ENCODE data around the gene HAND2. TPM values are rescaled to one million over a fixed set of nuclear protein-coding genes. Genes with fewer than 3 reads are reported as not detected.

The HAND2 gene
- total and polyA plus RNA-seq, 5 experiments from 2014 or later = not detected

DNA sequence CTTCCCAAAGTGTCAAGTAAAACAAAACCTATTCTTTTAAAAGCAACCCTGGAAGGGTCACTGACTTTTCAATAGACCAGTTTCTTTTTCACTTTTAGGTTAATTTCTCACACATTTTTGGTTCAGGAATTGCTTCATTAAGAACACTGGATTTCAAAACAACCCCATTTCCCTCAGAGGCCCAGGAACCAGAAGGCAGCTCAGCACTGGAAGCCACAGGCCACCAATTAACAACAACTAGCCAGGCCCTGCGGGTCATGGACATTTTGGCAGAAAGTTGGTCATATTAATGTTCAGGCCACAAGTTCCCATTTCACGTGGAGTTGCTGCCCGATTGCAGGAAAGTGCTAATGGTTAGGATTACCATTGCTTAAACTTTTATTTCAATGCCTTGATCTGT lies 39.8 kb downstream of the HAND2 start:
- Mint-ChIP-seq H3K4me1 (peaks cover 6 to 15% (median 8%) of the 10 kb centered on the region in 4 donors), H3K4me3 (no peak overlapping the region), H3K9me3 (no peaks in the 10 kb centered on the region), H3K27me3 (peaks cover 5 to 33% (median 19%) of the 10 kb centered on the region in 5 donors), H3K36me3 (no peaks in the 10 kb centered on the region), H3K27ac (no peak overlapping the region)
- POLR2A ChIA-PET = no interaction called here
- ATAC-seq (no peak), DNase-seq (no peak)

DNA sequence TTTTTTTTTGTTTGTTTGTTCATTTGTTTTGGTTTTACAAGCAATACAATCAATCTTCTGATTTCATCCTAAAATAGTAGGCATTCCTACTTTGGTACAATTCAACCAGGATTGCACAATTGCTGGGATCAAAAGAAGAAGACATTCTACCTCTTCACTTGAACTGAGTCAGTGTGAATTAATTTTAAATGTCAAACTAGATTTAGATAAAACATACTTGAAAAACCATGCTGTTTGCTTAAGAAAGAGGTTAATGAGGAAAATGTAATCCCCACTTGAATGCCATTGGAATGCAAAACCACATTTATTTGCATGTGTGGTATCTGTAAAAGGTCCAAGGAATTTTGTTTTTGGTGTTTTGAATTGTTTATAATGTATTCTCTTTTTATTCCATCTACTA lies 40.5 kb downstream of the HAND2 start:
- Mint-ChIP-seq H3K4me3 (no peak overlapping the region), H3K36me3 (no peaks in the 10 kb centered on the region), H3K9me3 (no peaks in the 10 kb centered on the region), H3K4me1 (peaks cover 6 to 13% (median 8%) of the 10 kb centered on the region in 4 donors), H3K27me3 (peaks cover 5 to 28% (median 15%) of the 10 kb centered on the region in 5 donors), H3K27ac (no peak overlapping the region)
- DNase-seq = no peak
- no peak for ATAC-seq
- POLR2A ChIA-PET = no interaction called here

DNA sequence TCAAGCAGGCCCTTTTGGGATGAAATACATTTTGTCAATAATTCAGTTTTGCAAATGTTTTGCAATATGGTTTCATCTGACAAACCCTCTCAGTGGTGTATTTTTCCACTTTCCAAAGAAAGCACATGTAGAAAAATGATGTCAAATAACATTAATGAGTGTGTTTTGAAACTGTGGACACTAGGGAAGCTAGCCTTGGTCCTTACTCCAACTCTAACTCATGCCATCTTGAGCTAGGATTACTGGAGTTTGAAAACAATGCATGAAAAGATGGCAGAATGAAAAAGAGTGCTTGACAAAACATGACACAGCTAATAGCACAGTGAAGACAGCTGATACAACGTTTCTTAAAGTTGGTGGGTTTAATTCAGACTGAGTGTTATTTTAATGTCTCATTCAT lies 41.4 kb downstream of the HAND2 start:
- H3K9me3 Mint-ChIP-seq = no peaks in the 10 kb centered on the region
- DNase-seq = no peak
- peaks cover 2 to 5% (median 2%) of the 10 kb centered on the region in 4 donors for H3K4me1 Mint-ChIP-seq
- H3K27me3 Mint-ChIP-seq = peaks cover 3 to 21% (median 8%) of the 10 kb centered on the region in 5 donors
- no peak overlapping the region for H3K27ac Mint-ChIP-seq
- H3K4me3 Mint-ChIP-seq = no peak overlapping the region
- no peak for ATAC-seq
- H3K36me3 Mint-ChIP-seq = no peaks in the 10 kb centered on the region
- POLR2A ChIA-PET = no interaction called here

DNA sequence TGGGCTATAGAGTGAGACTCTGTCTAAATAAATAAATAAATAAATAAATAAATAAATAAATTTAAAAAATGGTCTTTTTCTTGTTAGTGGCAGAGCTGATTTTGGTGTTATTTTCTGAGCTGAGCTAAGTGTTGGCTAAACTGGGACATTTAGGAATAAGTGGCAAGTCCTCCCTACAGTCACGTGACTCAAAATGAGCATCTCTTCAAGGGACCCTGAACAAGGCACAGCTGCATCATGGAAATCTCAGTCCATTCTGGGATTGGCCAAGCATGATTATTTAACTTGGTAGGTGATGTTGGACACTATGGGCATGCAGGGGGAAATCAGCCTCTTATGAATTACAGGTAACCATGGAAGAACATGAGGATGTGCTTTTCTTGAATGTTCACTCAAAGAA lies 42.0 kb downstream of the HAND2 start:
- Mint-ChIP-seq H3K27me3 (peaks cover under 1 to 17% (median 8%) of the 10 kb centered on the region in 5 donors), H3K27ac (no peak overlapping the region), H3K9me3 (no peaks in the 10 kb centered on the region), H3K4me1 (peaks cover 2 to 5% (median 2%) of the 10 kb centered on the region in 4 donors), H3K36me3 (no peaks in the 10 kb centered on the region), H3K4me3 (no peak overlapping the region)
- ATAC-seq (no peak), DNase-seq (no peak)
- POLR2A ChIA-PET = no interaction called here

DNA sequence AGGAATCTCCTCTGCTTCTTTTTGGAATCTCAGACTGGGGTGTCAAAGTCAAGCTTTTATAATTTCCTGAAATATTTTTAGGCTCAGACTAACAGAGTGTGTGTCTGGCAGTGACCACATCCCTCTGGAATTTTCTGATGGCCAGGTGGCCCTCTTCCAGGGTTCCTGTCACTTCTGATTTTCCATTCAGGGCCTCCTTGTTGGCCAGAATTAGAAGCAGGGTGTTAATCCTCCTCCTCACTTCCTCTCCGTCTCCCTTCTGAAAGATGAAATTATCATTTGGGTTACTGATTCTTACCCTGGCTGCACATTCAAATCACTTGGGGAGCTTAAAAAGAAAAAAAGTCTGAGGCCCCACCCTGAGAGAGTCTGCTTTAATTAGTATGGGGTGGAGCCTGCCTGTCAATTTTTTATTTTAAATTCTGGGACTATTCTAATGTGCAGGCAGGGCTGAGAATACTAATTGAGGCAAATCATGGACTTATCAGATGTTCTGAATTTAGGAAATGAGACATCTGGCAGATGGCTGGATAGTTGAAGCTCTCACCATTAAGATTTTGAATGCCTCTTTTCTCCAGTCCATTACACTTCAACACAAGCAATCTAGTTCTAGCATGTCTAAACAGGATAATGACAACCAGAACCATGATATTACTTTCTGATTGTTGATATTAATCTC lies 43.2 kb downstream of the HAND2 start:
- ATAC-seq (no peak), DNase-seq (no peak)
- POLR2A ChIA-PET = no interaction called here
- H3K9me3 Mint-ChIP-seq = peaks cover 0 to 2% (median 0%) of the 10 kb centered on the region in 9 donors
- H3K36me3 Mint-ChIP-seq = no peaks in the 10 kb centered on the region
- peaks cover 0 to 2% (median 0%) of the 10 kb centered on the region in 4 donors for H3K4me1 Mint-ChIP-seq
- peaks cover 0 to 11% (median 0%) of the 10 kb centered on the region in 5 donors for H3K27me3 Mint-ChIP-seq
- H3K27ac Mint-ChIP-seq = no peak overlapping the region
- no peak overlapping the region for H3K4me3 Mint-ChIP-seq

DNA sequence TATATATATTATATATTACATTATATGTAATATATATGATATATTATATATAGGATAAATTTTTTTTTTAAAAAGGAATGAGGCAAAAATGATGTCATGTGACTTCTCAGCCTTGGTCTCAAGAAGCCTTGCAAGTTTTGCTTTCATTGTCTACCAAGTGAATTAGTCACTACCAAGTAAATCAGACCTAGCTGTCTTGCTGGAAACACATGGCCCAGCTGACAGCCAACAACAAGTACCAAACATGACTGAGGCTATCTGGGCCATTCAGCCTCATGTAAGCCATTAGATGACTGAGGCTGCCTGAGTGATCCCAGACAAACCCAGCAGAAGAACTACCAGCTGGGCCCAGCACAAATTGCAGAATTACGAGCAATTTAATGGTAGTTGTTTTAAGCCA lies 44.9 kb downstream of the HAND2 start:
- DNase-seq (no peak), ATAC-seq (no peak)
- H3K9me3 Mint-ChIP-seq = peaks cover 0 to 2% (median 0%) of the 10 kb centered on the region in 9 donors
- no peaks in the 10 kb centered on the region for H3K4me1 Mint-ChIP-seq
- no peak overlapping the region for H3K4me3 Mint-ChIP-seq
- peaks cover 0 to 4% (median 0%) of the 10 kb centered on the region in 5 donors for H3K27me3 Mint-ChIP-seq
- POLR2A ChIA-PET = no interaction called here
- H3K36me3 Mint-ChIP-seq = no peaks in the 10 kb centered on the region
- no peak overlapping the region for H3K27ac Mint-ChIP-seq

DNA sequence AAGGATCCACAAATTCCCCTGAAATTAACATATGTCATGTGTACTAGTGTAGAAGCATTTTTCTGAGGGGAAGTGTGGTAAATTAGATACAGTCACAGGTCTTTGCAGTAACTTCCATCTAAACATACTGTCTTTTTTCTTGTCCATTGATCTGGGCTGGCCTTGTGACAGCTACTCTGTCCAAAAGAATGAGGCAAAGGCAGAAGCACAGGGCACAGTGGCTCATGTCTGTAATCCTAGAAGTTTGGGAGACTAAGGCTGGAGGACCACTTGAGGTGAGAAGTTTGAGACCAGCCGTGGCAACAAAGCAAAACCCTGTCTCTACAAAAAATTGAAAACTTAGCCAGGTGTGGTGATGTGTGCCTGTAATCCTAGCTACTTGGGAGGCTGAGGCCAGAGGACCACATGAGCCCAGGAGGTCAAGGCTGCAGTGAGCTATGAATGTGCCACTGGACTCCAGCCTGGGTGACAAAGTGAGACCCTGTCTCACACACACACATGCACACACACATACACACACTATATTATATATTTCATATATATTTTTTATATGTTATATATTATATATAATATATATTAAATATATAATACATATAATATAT lies 47.6 kb downstream of the HAND2 start:
- no peaks in the 10 kb centered on the region for H3K4me1 Mint-ChIP-seq
- no peak overlapping the region for H3K4me3 Mint-ChIP-seq
- H3K27ac Mint-ChIP-seq = no peak overlapping the region
- H3K9me3 Mint-ChIP-seq = peaks cover 0 to 2% (median 0%) of the 10 kb centered on the region in 9 donors
- H3K27me3 Mint-ChIP-seq = peaks cover 0 to 3% (median 0%) of the 10 kb centered on the region in 5 donors
- no peaks in the 10 kb centered on the region for H3K36me3 Mint-ChIP-seq
- POLR2A ChIA-PET = no interaction called here
- DNase-seq = no peak
- no peak for ATAC-seq

DNA sequence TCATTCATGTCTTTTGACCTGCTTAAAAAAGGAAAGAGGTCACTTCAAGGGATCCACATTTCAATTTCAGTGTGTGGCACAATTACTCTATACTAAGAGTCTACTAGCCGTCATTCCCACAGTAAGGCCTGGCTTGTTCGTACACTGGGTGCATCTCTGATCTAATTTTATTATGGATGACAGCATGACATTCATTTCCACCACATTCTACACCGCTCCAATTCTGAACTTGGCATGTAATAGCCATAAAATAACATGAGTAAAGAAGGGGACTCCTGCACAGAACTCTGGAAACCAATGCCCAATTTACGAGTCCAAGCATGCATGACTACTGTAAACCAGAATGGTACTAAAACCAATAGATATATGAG lies 51.1 kb downstream of the HAND2 start:
- Mint-ChIP-seq H3K36me3 (no peaks in the 10 kb centered on the region), H3K9me3 (peaks cover 0 to 2% (median 0%) of the 10 kb centered on the region in 9 donors), H3K27me3 (peaks cover 0 to 5% (median 3%) of the 10 kb centered on the region in 5 donors), H3K4me1 (no peaks in the 10 kb centered on the region), H3K27ac (no peak overlapping the region), H3K4me3 (no peak overlapping the region)
- POLR2A ChIA-PET = no interaction called here
- ATAC-seq (no peak), DNase-seq (no peak)

DNA sequence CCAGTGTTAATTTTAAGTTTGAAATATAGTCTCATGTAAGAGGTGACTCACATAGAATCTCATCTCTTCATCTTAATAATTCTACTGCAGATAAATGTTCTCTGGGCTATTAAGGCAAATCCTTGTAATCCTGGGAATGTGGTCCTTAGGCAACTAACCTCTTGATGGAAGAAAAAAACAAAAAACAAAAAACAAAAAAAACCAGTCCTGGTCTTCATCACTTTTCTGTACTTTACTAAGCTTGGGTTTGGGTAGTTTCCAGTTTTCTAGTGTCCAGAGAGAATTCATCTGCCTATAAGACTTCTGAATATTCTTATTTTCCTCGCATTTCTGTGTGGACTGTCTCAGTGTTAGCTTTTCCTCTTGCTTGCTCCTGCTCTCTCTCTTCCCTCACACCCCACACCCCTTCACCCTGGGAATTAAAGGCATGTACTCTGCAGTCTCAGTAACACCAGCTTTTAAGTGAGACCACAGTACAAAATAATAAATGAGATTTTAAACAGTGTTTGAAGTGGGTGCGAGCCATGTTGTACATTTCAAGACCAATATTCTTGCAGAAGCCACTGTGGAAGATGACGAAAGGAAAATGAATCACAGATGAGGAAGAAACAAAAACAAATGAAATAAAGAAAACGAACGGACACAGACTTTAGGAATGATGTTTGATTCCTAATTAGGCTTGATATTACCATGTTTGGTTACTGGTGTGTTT lies 51.7 kb downstream of the HAND2 start:
- Mint-ChIP-seq H3K36me3 (no peaks in the 10 kb centered on the region), H3K4me3 (no peak overlapping the region), H3K27ac (no peak overlapping the region), H3K27me3 (peaks cover 1 to 6% (median 4%) of the 10 kb centered on the region in 5 donors), H3K9me3 (peaks cover 0 to 2% (median 0%) of the 10 kb centered on the region in 9 donors), H3K4me1 (no peaks in the 10 kb centered on the region)
- ATAC-seq (no peak), DNase-seq (no peak)
- POLR2A ChIA-PET = no interaction called here

DNA sequence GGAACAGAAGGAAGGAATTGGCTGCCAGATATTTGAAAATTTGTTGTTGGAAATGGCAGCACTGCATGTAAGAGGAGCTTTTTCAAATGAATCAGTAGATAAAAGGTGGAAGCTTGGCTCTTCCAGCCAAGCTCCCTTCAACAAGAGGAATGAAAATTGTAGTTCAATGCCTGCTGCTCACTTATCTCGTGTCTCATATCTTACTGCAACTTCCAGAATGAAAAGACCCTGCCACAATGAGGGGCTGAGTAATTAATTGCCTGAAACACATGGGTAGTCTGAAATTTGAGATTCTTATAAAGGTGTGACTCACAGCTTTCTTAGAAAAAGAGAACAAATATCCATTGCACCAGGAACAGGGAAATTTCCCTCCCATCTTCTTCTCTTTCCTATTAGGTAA lies 53.0 kb downstream of the HAND2 start:
- peaks cover 0 to 2% (median 0%) of the 10 kb centered on the region in 9 donors for H3K9me3 Mint-ChIP-seq
- DNase-seq (no peak), ATAC-seq (no peak)
- peaks cover 1 to 17% (median 7%) of the 10 kb centered on the region in 5 donors for H3K27me3 Mint-ChIP-seq
- no peaks in the 10 kb centered on the region for H3K4me1 Mint-ChIP-seq
- no peaks in the 10 kb centered on the region for H3K36me3 Mint-ChIP-seq
- POLR2A ChIA-PET = no interaction called here
- H3K27ac Mint-ChIP-seq = no peak overlapping the region
- H3K4me3 Mint-ChIP-seq = no peak overlapping the region

Other genes with a start within 250 kb of the HAND2 start
- 100 to 1,000 TPM; 111 to 115 TPM for gene HMGB2, start 195.9 kb downstream of the HAND2 start, total RNA-seq
- 100 to 1,000 TPM; 102 to 154 (median 142) TPM for gene HMGB2, start 195.9 kb downstream of the HAND2 start, polyA plus RNA-seq
- 1 to 10 TPM; 2.0 to 2.3 TPM for gene SAP30, start 159.3 kb downstream of the HAND2 start, total RNA-seq
- gene SAP30, start 159.3 kb downstream of the HAND2 start, polyA plus RNA-seq = 1 to 10 TPM; 1.2 to 5.3 (median 1.3) TPM
- not detected for gene SCRG1, start 131.1 kb downstream of the HAND2 start, total RNA-seq
- not detected for gene SCRG1, start 131.1 kb downstream of the HAND2 start, polyA plus RNA-seq

Data from naive thymus-derived CD8-positive, alpha-beta T cell (primary cell).